B cell (primary cell): ENCODE results near the gene PRDM15.

Experiments used
- CTCF ChIP-seq: fragments of 200-600 bp; IDR thresholded peaks from one replicate; pipeline ENCODE4 v1.8.0; 2022; ENCODE audit warnings: antibody characterized with exemption, mild to moderate bottlenecking
- EZH2 ChIP-seq: IDR thresholded peaks from 2 replicates; pipeline ENCODE4 v1.6.1; 2012; ENCODE audit warnings: borderline replicate concordance, low read depth, mild to moderate bottlenecking, moderate library complexity, low read length; ENCODE audit not compliant: insufficient read depth, poor library complexity, severe bottlenecking

- TF ChIP-seq CTCF (no peak), EZH2 (no peak)
These were observed 13.6 kb upstream of the PRDM15 start for GRCh38 chr21:41892726-41893125.
